Measurements from ENCODE around the gene OR2A42. TPM values are rescaled to one million over a fixed set of nuclear protein-coding genes. Genes with fewer than 3 reads are reported as not detected.
A peak's percentile ranks its signal among the peaks of the same experiment; 100 is the strongest.
"Not testable (repeated sequence)": the region's sequence is repeated elsewhere in the genome, so short reads cannot be mapped to it uniquely, and the experiment has no call there.

Gene OR2A42
- total RNA-seq, 1 donor from 2014 or later, result 0.12 TPM

- H3K9me3 Mint-ChIP-seq (ENCODE audit: low read depth); H3K27me3 Mint-ChIP-seq (ENCODE audit: low read depth); H3K4me3 Mint-ChIP-seq (ENCODE audit: unreplicated experiment); H3K36me3 Mint-ChIP-seq (ENCODE audit: low read depth); H3K27ac Mint-ChIP-seq (ENCODE audit: unreplicated experiment); DNase-seq (ENCODE audit: low spot score); H3K4me1 Mint-ChIP-seq (ENCODE audit: low read depth): not testable (repeated sequence)
Measured at GRCh38 chr7:144223675-144224074, 15.7 kb downstream of the OR2A42 start.

GRCh38 chr7:144220531-144220930 is 18.9 kb downstream of the OR2A42 start:
- not testable (repeated sequence) for H3K4me1 Mint-ChIP-seq (ENCODE audit: low read depth); H3K9me3 Mint-ChIP-seq (ENCODE audit: low read depth); H3K27ac Mint-ChIP-seq (ENCODE audit: unreplicated experiment); H3K27me3 Mint-ChIP-seq (ENCODE audit: low read depth); H3K4me3 Mint-ChIP-seq (ENCODE audit: unreplicated experiment); DNase-seq (ENCODE audit: low spot score); H3K36me3 Mint-ChIP-seq (ENCODE audit: low read depth)

GRCh38 chr7:144219149-144219548 is 20.3 kb downstream of the OR2A42 start:
- not testable (repeated sequence) for H3K27ac Mint-ChIP-seq (ENCODE audit: unreplicated experiment); DNase-seq (ENCODE audit: low spot score); H3K9me3 Mint-ChIP-seq (ENCODE audit: low read depth); H3K4me1 Mint-ChIP-seq (ENCODE audit: low read depth); H3K36me3 Mint-ChIP-seq (ENCODE audit: low read depth); H3K27me3 Mint-ChIP-seq (ENCODE audit: low read depth); H3K4me3 Mint-ChIP-seq (ENCODE audit: unreplicated experiment)
- TF ChIP-seq CTCF (IDR thresholded peaks at IDR 0.05), result peak; percentile 23

GRCh38 chr7:144218581-144218980 is 20.8 kb downstream of the OR2A42 start:
- not testable (repeated sequence) for H3K9me3 Mint-ChIP-seq (ENCODE audit: low read depth); H3K36me3 Mint-ChIP-seq (ENCODE audit: low read depth); H3K4me1 Mint-ChIP-seq (ENCODE audit: low read depth); H3K4me3 Mint-ChIP-seq (ENCODE audit: unreplicated experiment); DNase-seq (ENCODE audit: low spot score); H3K27ac Mint-ChIP-seq (ENCODE audit: unreplicated experiment); H3K27me3 Mint-ChIP-seq (ENCODE audit: low read depth)

GRCh38 chr7:144217200-144217599 is 22.2 kb downstream of the OR2A42 start:
- not testable (repeated sequence) for H3K36me3 Mint-ChIP-seq (ENCODE audit: low read depth); H3K27ac Mint-ChIP-seq (ENCODE audit: unreplicated experiment); H3K27me3 Mint-ChIP-seq (ENCODE audit: low read depth); DNase-seq (ENCODE audit: low spot score); H3K4me1 Mint-ChIP-seq (ENCODE audit: low read depth); H3K4me3 Mint-ChIP-seq (ENCODE audit: unreplicated experiment); H3K9me3 Mint-ChIP-seq (ENCODE audit: low read depth)

- H3K9me3 Mint-ChIP-seq (ENCODE audit: low read depth); H3K27ac Mint-ChIP-seq (ENCODE audit: unreplicated experiment); H3K27me3 Mint-ChIP-seq (ENCODE audit: low read depth); H3K4me3 Mint-ChIP-seq (ENCODE audit: unreplicated experiment); H3K36me3 Mint-ChIP-seq (ENCODE audit: low read depth); DNase-seq (ENCODE audit: low spot score); H3K4me1 Mint-ChIP-seq (ENCODE audit: low read depth): not testable (repeated sequence)
Measured at GRCh38 chr7:144205306-144205705, 34.1 kb downstream of the OR2A42 start.

GRCh38 chr7:144203086-144203485 is 36.3 kb downstream of the OR2A42 start:
- H3K36me3 Mint-ChIP-seq (ENCODE audit: low read depth); H3K4me1 Mint-ChIP-seq (ENCODE audit: low read depth); H3K27me3 Mint-ChIP-seq (ENCODE audit: low read depth); H3K9me3 Mint-ChIP-seq (ENCODE audit: low read depth); H3K27ac Mint-ChIP-seq (ENCODE audit: unreplicated experiment); H3K4me3 Mint-ChIP-seq (ENCODE audit: unreplicated experiment); DNase-seq (ENCODE audit: low spot score): not testable (repeated sequence)

- not testable (repeated sequence) for DNase-seq (ENCODE audit: low spot score); H3K4me1 Mint-ChIP-seq (ENCODE audit: low read depth); H3K36me3 Mint-ChIP-seq (ENCODE audit: low read depth); H3K9me3 Mint-ChIP-seq (ENCODE audit: low read depth); H3K27ac Mint-ChIP-seq (ENCODE audit: unreplicated experiment); H3K27me3 Mint-ChIP-seq (ENCODE audit: low read depth); H3K4me3 Mint-ChIP-seq (ENCODE audit: unreplicated experiment)
Measured at GRCh38 chr7:144201978-144202377, 37.4 kb downstream of the OR2A42 start.

GRCh38 chr7:144198934-144199333 is 40.5 kb downstream of the OR2A42 start:
- H3K27me3 Mint-ChIP-seq (ENCODE audit: low read depth); H3K27ac Mint-ChIP-seq (ENCODE audit: unreplicated experiment); H3K4me1 Mint-ChIP-seq (ENCODE audit: low read depth); H3K36me3 Mint-ChIP-seq (ENCODE audit: low read depth); H3K9me3 Mint-ChIP-seq (ENCODE audit: low read depth); H3K4me3 Mint-ChIP-seq (ENCODE audit: unreplicated experiment); DNase-seq (ENCODE audit: low spot score): not testable (repeated sequence)

- not testable (repeated sequence) for H3K27me3 Mint-ChIP-seq (ENCODE audit: low read depth); H3K9me3 Mint-ChIP-seq (ENCODE audit: low read depth); H3K4me3 Mint-ChIP-seq (ENCODE audit: unreplicated experiment); H3K4me1 Mint-ChIP-seq (ENCODE audit: low read depth); H3K36me3 Mint-ChIP-seq (ENCODE audit: low read depth); H3K27ac Mint-ChIP-seq (ENCODE audit: unreplicated experiment); DNase-seq (ENCODE audit: low spot score)
Measured at GRCh38 chr7:144195212-144195872, 44.1 kb downstream of the OR2A42 start, which contains the start of gene ARHGEF35. Gene ARHGEF35, minus strand, starts transcription at chr7:144195833. Its CDS starts 7,450 bp downstream, at chr7:144188383.

- H3K9me3 Mint-ChIP-seq (ENCODE audit: low read depth); H3K36me3 Mint-ChIP-seq (ENCODE audit: low read depth); H3K4me1 Mint-ChIP-seq (ENCODE audit: low read depth); H3K27ac Mint-ChIP-seq (ENCODE audit: unreplicated experiment); H3K27me3 Mint-ChIP-seq (ENCODE audit: low read depth); H3K4me3 Mint-ChIP-seq (ENCODE audit: unreplicated experiment); DNase-seq (ENCODE audit: low spot score): not testable (repeated sequence)
Measured at GRCh38 chr7:144194453-144194852, 45.0 kb downstream of the OR2A42 start.

- not testable (repeated sequence) for DNase-seq (ENCODE audit: low spot score); H3K4me1 Mint-ChIP-seq (ENCODE audit: low read depth); H3K4me3 Mint-ChIP-seq (ENCODE audit: unreplicated experiment); H3K9me3 Mint-ChIP-seq (ENCODE audit: low read depth); H3K27me3 Mint-ChIP-seq (ENCODE audit: low read depth); H3K36me3 Mint-ChIP-seq (ENCODE audit: low read depth); H3K27ac Mint-ChIP-seq (ENCODE audit: unreplicated experiment)
Measured at GRCh38 chr7:144193782-144194181, 45.6 kb downstream of the OR2A42 start.

All from chondrocyte (in vitro differentiated cells).